CD4-positive, alpha-beta T cell treated with Interleukin-2 at 100 ng/mL for 4 hours (primary cell): ENCODE measurements around the gene DAPK3.
"Not testable (repeated sequence)": the region's sequence is repeated elsewhere in the genome, so short reads cannot be mapped to it uniquely, and the experiment has no call there.

Experiments used
- DNase-seq: peaks from one replicate; pipeline ENCODE4 v3.0.0-alpha.2; 2020; ENCODE audit warnings: low spot score

The DAPK3 gene

GRCh38 chr19:3954107-3954506 lies 16.8 kb downstream of the DAPK3 start:
- DNase-seq = no peak

- DNase-seq = not testable (repeated sequence)
Observed at GRCh38 chr19:3952755-3953276, 18.1 kb downstream of the DAPK3 start.

GRCh38 chr19:3950871-3951861 lies 19.7 kb downstream of the DAPK3 start:
- no peak for DNase-seq

- DNase-seq = no peak
Observed at GRCh38 chr19:3949997-3950859, 20.7 kb downstream of the DAPK3 start.

- DNase-seq = no peak
Observed at GRCh38 chr19:3949294-3949693, 21.6 kb downstream of the DAPK3 start.

GRCh38 chr19:3947316-3947933 lies 23.5 kb downstream of the DAPK3 start:
- not testable (repeated sequence) for DNase-seq

- DNase-seq = no peak
Observed at GRCh38 chr19:3945838-3946237, 25.1 kb downstream of the DAPK3 start.

GRCh38 chr19:3944018-3944721 lies 26.7 kb downstream of the DAPK3 start:
- no peak for DNase-seq

GRCh38 chr19:3942790-3943409 lies 28.0 kb downstream of the DAPK3 start:
- no peak for DNase-seq

GRCh38 chr19:3938300-3938950 lies 32.5 kb downstream of the DAPK3 start:
- not testable (repeated sequence) for DNase-seq

- no peak for DNase-seq
Observed at GRCh38 chr19:3936506-3937442, 34.1 kb downstream of the DAPK3 start.

GRCh38 chr19:3932931-3933810 lies 37.7 kb downstream of the DAPK3 start, which contains the start of gene NMRK2:
Gene NMRK2, plus strand, starts transcription at chr19:3933069. Its CDS starts 603 bp downstream, at chr19:3933672.
- DNase-seq = no peak

- no peak for DNase-seq
Observed at GRCh38 chr19:3931041-3931440, 39.9 kb downstream of the DAPK3 start.

GRCh38 chr19:3923912-3924311 lies 47.0 kb downstream of the DAPK3 start:
- no peak for DNase-seq

- no peak for DNase-seq
Observed at GRCh38 chr19:3923096-3923758, 47.7 kb downstream of the DAPK3 start.

GRCh38 chr19:3919793-3920192 lies 51.1 kb downstream of the DAPK3 start:
- DNase-seq = no peak

GRCh38 chr19:3916033-3916432 lies 54.9 kb downstream of the DAPK3 start:
- DNase-seq = no peak

GRCh38 chr19:3914199-3914598 lies 56.7 kb downstream of the DAPK3 start:
- DNase-seq = no peak
